ENCODE measurements around the gene TRAPPC11. TPM values are rescaled to one million over a fixed set of nuclear protein-coding genes. Genes with fewer than 3 reads are reported as not detected.
"Not testable (repeated sequence)": the region's sequence is repeated elsewhere in the genome, so short reads cannot be mapped to it uniquely, and the experiment has no call there.

The TRAPPC11 gene
- total and polyA plus RNA-seq, 2 of the 4 experiments (the other 2 are of a cell fraction): 25.3 to 56.8 TPM

DNA sequence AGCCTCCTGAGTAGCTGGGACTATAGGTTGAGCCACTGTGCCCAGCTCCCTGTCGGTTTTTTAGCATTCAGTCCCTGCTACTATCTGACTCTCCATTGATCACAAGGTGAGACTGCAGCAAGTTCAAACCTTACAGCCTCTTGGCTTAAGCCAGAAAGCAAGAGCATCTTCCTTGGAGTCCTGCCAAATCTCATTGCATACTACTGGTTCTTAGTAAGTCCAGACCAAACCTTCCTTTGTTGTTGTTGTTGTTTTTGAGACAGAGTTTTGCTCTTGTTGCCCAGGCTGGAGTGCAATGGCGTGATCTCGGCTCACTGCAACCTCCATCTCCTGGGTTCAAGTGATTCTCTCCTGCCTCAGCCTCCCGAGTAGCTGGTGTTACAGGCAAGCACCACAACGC is 31.8 kb upstream of the TRAPPC11 start:
- peak; percentile 28 for DNase-seq
- H3K4me2 ChIP-seq (ENCODE audit: low read depth, low read length); H3K79me1 ChIP-seq (ENCODE audit: low read depth in 1 of 2, low read length in 2 of 2); H4K20me1 ChIP-seq (ENCODE audit: insufficient read depth, low read length); H4K8ac ChIP-seq (ENCODE audit: low read depth in 2 of 2, low read length in 2 of 2); POLR2A ChIA-PET (ENCODE audit: unreplicated experiment); H3K23ac ChIP-seq (ENCODE audit: low read depth, low read length); H3K14ac ChIP-seq (replicated peaks; ENCODE audit: low read depth, low read length); ATAC-seq (ENCODE audit: low read depth); H3K56ac ChIP-seq (ENCODE audit: extremely low read depth, insufficient read depth, low read length); H3K36me3 ChIP-seq (ENCODE audit: control insufficient read depth, insufficient read depth, low read length); H3K9me1 ChIP-seq (ENCODE audit: insufficient read depth, low read length); H3K27ac ChIP-seq (ENCODE audit: insufficient read depth, low read length); CTCF ChIA-PET; H3K18ac ChIP-seq (ENCODE audit: low read depth, low read length); H2BK15ac ChIP-seq (ENCODE audit: low read depth, low read length); H3K9ac ChIP-seq (ENCODE audit: low read depth, low read length); H3K4me3 ChIP-seq (ENCODE audit: insufficient read depth, low read depth, low read length); H3K4ac ChIP-seq (ENCODE audit: low read depth, low read length); H2BK5ac ChIP-seq (ENCODE audit: low read depth, low read length, poor library complexity, severe bottlenecking); H2BK120ac ChIP-seq (ENCODE audit: low read depth, low read length); H4K5ac ChIP-seq (ENCODE audit: low read depth, low read length); H2AFZ ChIP-seq (replicated peaks; ENCODE audit: low read length, poor library complexity); intact Hi-C loops (cut with micrococcal nuclease); H3K9me3 ChIP-seq (ENCODE audit: control insufficient read depth, insufficient read depth, low read length); H2AK5ac ChIP-seq (ENCODE audit: low read depth, low read length); in situ Hi-C loops (cut with MboI; ENCODE audit: low sequenced_read_pairs); H3K4me1 ChIP-seq (ENCODE audit: control insufficient read depth, insufficient read depth, low read length); H3K27me3 ChIP-seq (ENCODE audit: control insufficient read depth, insufficient read depth, low read length); H2BK20ac ChIP-seq (ENCODE audit: low read depth, low read length); BruUV-seq (replicated peaks); H4K91ac ChIP-seq (ENCODE audit: insufficient read depth, low read depth, low read length); dilution Hi-C loops (cut with HindIII; ENCODE audit: low sequenced_read_pairs, unreplicated experiment): not testable (repeated sequence)
- H2AK9ac ChIP-seq (replicated peaks; ENCODE audit: low read depth, low read length, poor library complexity): peak overlapping the region; percentile 23
- WGBS, 2 experiments (ENCODE audit: extremely low coverage in 2 of 2, insufficient read length in 1 of 2): no CpG with 5 or more reads among the region's 5 CpGs
